PC-3 (cell line): Measurements from ENCODE around the gene PFKFB3.

ENCODE experiments used
- EZH2 ChIP-seq: fragments of 300-600 bp; sonication (generic); IDR thresholded peaks from one replicate; pipeline ENCODE4 v1.6.1; 2017; ENCODE audit warnings: antibody characterized with exemption, mild to moderate bottlenecking, low read length; ENCODE audit not compliant: unreplicated experiment
- EZH2phosphoT487 ChIP-seq: fragments of 300-600 bp; sonication (generic); IDR thresholded peaks from 2 replicates; pipeline ENCODE4 v1.6.1; 2018; ENCODE audit warnings: mild to moderate bottlenecking, antibody characterized with exemption, low read length, borderline replicate concordance
- TF ChIP-seq, protein P1 (sequence below): fragments of 300-600 bp; sonication (generic); conservative IDR thresholded peaks from 2 replicates; pipeline ENCODE4 v1.5.1; 2017; ENCODE audit warnings: antibody characterized with exemption, low read depth, mild to moderate bottlenecking, low read length

GRCh38 chr10:6227346-6227745 lies 24.6 kb downstream of the PFKFB3 start:
- TF ChIP-seq EZH2phosphoT487, result no peak
- TF ChIP-seq, protein P1, sequence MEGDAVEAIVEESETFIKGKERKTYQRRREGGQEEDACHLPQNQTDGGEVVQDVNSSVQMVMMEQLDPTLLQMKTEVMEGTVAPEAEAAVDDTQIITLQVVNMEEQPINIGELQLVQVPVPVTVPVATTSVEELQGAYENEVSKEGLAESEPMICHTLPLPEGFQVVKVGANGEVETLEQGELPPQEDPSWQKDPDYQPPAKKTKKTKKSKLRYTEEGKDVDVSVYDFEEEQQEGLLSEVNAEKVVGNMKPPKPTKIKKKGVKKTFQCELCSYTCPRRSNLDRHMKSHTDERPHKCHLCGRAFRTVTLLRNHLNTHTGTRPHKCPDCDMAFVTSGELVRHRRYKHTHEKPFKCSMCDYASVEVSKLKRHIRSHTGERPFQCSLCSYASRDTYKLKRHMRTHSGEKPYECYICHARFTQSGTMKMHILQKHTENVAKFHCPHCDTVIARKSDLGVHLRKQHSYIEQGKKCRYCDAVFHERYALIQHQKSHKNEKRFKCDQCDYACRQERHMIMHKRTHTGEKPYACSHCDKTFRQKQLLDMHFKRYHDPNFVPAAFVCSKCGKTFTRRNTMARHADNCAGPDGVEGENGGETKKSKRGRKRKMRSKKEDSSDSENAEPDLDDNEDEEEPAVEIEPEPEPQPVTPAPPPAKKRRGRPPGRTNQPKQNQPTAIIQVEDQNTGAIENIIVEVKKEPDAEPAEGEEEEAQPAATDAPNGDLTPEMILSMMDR, result no peak
- no peak for TF ChIP-seq EZH2
